ENCODE results near the gene PHKA1. TPM values are rescaled to one million over a fixed set of nuclear protein-coding genes. Genes with fewer than 3 reads are reported as not detected.
"Not testable (repeated sequence)": the region's sequence is repeated elsewhere in the genome, so short reads cannot be mapped to it uniquely, and the experiment has no call there.

The PHKA1 gene
- total RNA-seq, 2 experiments from 2014 or later: 1.4 to 1.6 TPM

GRCh38 chrX:72584163-72584562, 129.9 kb downstream of the PHKA1 start:
- H3K27ac Mint-ChIP-seq: no peak overlapping the region
- ChIA-PET CTCF (no interaction called here), POLR2A (no interaction called here)
- DNase-seq: no peak
- no peaks in the 10 kb centered on the region for H3K9me3 Mint-ChIP-seq
- H3K27me3 Mint-ChIP-seq: no peaks in the 10 kb centered on the region
- H3K4me1 Mint-ChIP-seq: no peaks in the 10 kb centered on the region
- no peak overlapping the region for H3K4me3 Mint-ChIP-seq
- H3K36me3 Mint-ChIP-seq (ENCODE audit: low read depth): no peaks in the 10 kb centered on the region

GRCh38 chrX:72576141-72576894, 137.8 kb downstream of the PHKA1 start:
- H3K4me3 Mint-ChIP-seq: no peak overlapping the region
- peaks cover 11% of the 10 kb centered on the region for H3K27me3 Mint-ChIP-seq
- H3K36me3 Mint-ChIP-seq (ENCODE audit: low read depth): peaks cover 4% of the 10 kb centered on the region
- H3K4me1 Mint-ChIP-seq: peaks cover 9% of the 10 kb centered on the region
- CTCF ChIA-PET: interaction anchor here (0.5 kb wide), 1 partner anchor 1768 kb away, joined by 6 read pairs; no protein-coding TSS in a partner anchor
- no peak for DNase-seq
- POLR2A ChIA-PET: no interaction called here
- H3K27ac Mint-ChIP-seq: no peak overlapping the region
- no peaks in the 10 kb centered on the region for H3K9me3 Mint-ChIP-seq

- POLR2A ChIA-PET: interaction anchor here (2.1 kb wide), 1 partner anchor 296 kb away, joined by 6 read pairs; the partner anchor contains the start of gene RPS4X
- no peaks in the 10 kb centered on the region for H3K9me3 Mint-ChIP-seq
- H3K4me1 Mint-ChIP-seq: peaks cover 15% of the 10 kb centered on the region
- H3K27ac Mint-ChIP-seq: peak overlapping the region; percentile 84
- peaks cover 11% of the 10 kb centered on the region for H3K27me3 Mint-ChIP-seq
- peaks cover 7% of the 10 kb centered on the region for H3K36me3 Mint-ChIP-seq (ENCODE audit: low read depth)
- peak overlapping the region; percentile 95 for H3K4me3 Mint-ChIP-seq
- CTCF ChIA-PET: interaction anchor here (0.6 to 0.7 kb wide), 2 partner anchors 327 to 531 kb away, joined by 3 to 4 read pairs; no protein-coding TSS in a partner anchor
- DNase-seq: no peak
Observed at GRCh38 chrX:72573158-72573511, 141.0 kb downstream of the PHKA1 start.

- Mint-ChIP-seq H3K27me3 (peaks cover 11% of the 10 kb centered on the region), H3K9me3 (no peaks in the 10 kb centered on the region), H3K27ac (peak within 1 kb of the TSS; percentile 84), H3K36me3 (ENCODE audit: low read depth) (peaks cover 11% of the 10 kb centered on the region), H3K4me1 (peaks cover 15% of the 10 kb centered on the region), H3K4me3 (peak within 1 kb of the TSS; percentile 95)
- DNase-seq: peak; percentile 58
- POLR2A ChIA-PET: interaction anchor here (1.1 to 2.1 kb wide), 2 partner anchors 48 to 295 kb away, joined by 3 to 6 read pairs; partner anchors contain the start of gene RPS4X
- CTCF ChIA-PET: interaction anchor here (0.6 to 0.7 kb wide), 2 partner anchors 327 to 530 kb away, joined by 3 to 4 read pairs; no protein-coding TSS in a partner anchor
Observed at GRCh38 chrX:72572248-72573157, 141.6 kb downstream of the PHKA1 start, which contains the start of gene HDAC8. HDAC8 (minus strand) TSS chrX:72572843; CDS start chrX:72572761, 82 bp downstream.

GRCh38 chrX:72569786-72570185, 144.3 kb downstream of the PHKA1 start:
- Mint-ChIP-seq H3K27me3 (no peaks in the 10 kb centered on the region), H3K36me3 (ENCODE audit: low read depth) (peaks cover 22% of the 10 kb centered on the region), H3K27ac (no peak overlapping the region), H3K4me3 (no peak overlapping the region), H3K9me3 (no peaks in the 10 kb centered on the region), H3K4me1 (peaks cover 15% of the 10 kb centered on the region)
- DNase-seq: peak; percentile 16
- POLR2A ChIA-PET: no interaction called here
- CTCF ChIA-PET: no interaction called here

- DNase-seq: no peak
- ChIA-PET POLR2A (no interaction called here), CTCF (no interaction called here)
- no peak overlapping the region for H3K27ac Mint-ChIP-seq
- no peak overlapping the region for H3K4me3 Mint-ChIP-seq
- H3K27me3 Mint-ChIP-seq: no peaks in the 10 kb centered on the region
- peaks cover 15% of the 10 kb centered on the region for H3K4me1 Mint-ChIP-seq
- H3K9me3 Mint-ChIP-seq: no peaks in the 10 kb centered on the region
- H3K36me3 Mint-ChIP-seq (ENCODE audit: low read depth): peaks cover 24% of the 10 kb centered on the region
Observed at GRCh38 chrX:72568406-72569092, 145.6 kb downstream of the PHKA1 start.

GRCh38 chrX:72566448-72566847, 147.7 kb downstream of the PHKA1 start:
- DNase-seq: no peak
- no peaks in the 10 kb centered on the region for H3K9me3 Mint-ChIP-seq
- H3K4me3 Mint-ChIP-seq: no peak overlapping the region
- peaks cover 7% of the 10 kb centered on the region for H3K4me1 Mint-ChIP-seq
- POLR2A ChIA-PET: no interaction called here
- no peak overlapping the region for H3K27ac Mint-ChIP-seq
- CTCF ChIA-PET: no interaction called here
- no peaks in the 10 kb centered on the region for H3K27me3 Mint-ChIP-seq
- peaks cover 31% of the 10 kb centered on the region for H3K36me3 Mint-ChIP-seq (ENCODE audit: low read depth)

- H3K9me3 Mint-ChIP-seq, DNase-seq, CTCF ChIA-PET, H3K27ac Mint-ChIP-seq, H3K4me1 Mint-ChIP-seq, POLR2A ChIA-PET, H3K27me3 Mint-ChIP-seq, H3K4me3 Mint-ChIP-seq: not testable (repeated sequence)
- peaks cover 42% of the 10 kb centered on the region for H3K36me3 Mint-ChIP-seq (ENCODE audit: low read depth)
Observed at GRCh38 chrX:72559655-72560054, 154.5 kb downstream of the PHKA1 start.

GRCh38 chrX:72554448-72555140, 159.5 kb downstream of the PHKA1 start:
- ChIA-PET CTCF (interaction anchor here (1.7 kb wide), 1 partner anchor 15 kb away, joined by 4 read pairs; no protein-coding TSS in a partner anchor), POLR2A (no interaction called here)
- Mint-ChIP-seq H3K27me3 (no peaks in the 10 kb centered on the region), H3K36me3 (ENCODE audit: low read depth) (peaks cover 30% of the 10 kb centered on the region), H3K9me3 (no peaks in the 10 kb centered on the region), H3K27ac (no peak overlapping the region), H3K4me1 (no peaks in the 10 kb centered on the region), H3K4me3 (no peak overlapping the region)
- DNase-seq: no peak

- H3K4me3 Mint-ChIP-seq, H3K27ac Mint-ChIP-seq, CTCF ChIA-PET, DNase-seq, H3K27me3 Mint-ChIP-seq, H3K4me1 Mint-ChIP-seq, H3K9me3 Mint-ChIP-seq, POLR2A ChIA-PET: not testable (repeated sequence)
- peaks cover 18% of the 10 kb centered on the region for H3K36me3 Mint-ChIP-seq (ENCODE audit: low read depth)
Observed at GRCh38 chrX:72552443-72552842, 161.7 kb downstream of the PHKA1 start.

- Mint-ChIP-seq H3K4me1 (no peaks in the 10 kb centered on the region), H3K36me3 (ENCODE audit: low read depth) (peaks cover 7% of the 10 kb centered on the region), H3K27me3 (no peaks in the 10 kb centered on the region), H3K27ac (no peak overlapping the region), H3K9me3 (no peaks in the 10 kb centered on the region), H3K4me3 (no peak overlapping the region)
- POLR2A ChIA-PET: no interaction called here
- CTCF ChIA-PET: no interaction called here
- no peak for DNase-seq
Observed at GRCh38 chrX:72545990-72546389, 168.1 kb downstream of the PHKA1 start.

- H3K4me1 Mint-ChIP-seq: no peaks in the 10 kb centered on the region
- no peak for DNase-seq
- H3K4me3 Mint-ChIP-seq: no peak overlapping the region
- POLR2A ChIA-PET: no interaction called here
- H3K9me3 Mint-ChIP-seq: no peaks in the 10 kb centered on the region
- CTCF ChIA-PET: interaction anchor here (0.9 to 1.1 kb wide), 2 partner anchors 262 to 297 kb away, joined by 3 read pairs; no protein-coding TSS in a partner anchor
- no peaks in the 10 kb centered on the region for H3K27me3 Mint-ChIP-seq
- H3K36me3 Mint-ChIP-seq (ENCODE audit: low read depth): peaks cover 7% of the 10 kb centered on the region
- no peak overlapping the region for H3K27ac Mint-ChIP-seq
Observed at GRCh38 chrX:72540318-72540717, 173.8 kb downstream of the PHKA1 start.
